Measurements from ENCODE around the gene TMEM253. TPM values are rescaled to one million over a fixed set of nuclear protein-coding genes. Genes with fewer than 3 reads are reported as not detected.

Gene TMEM253
- polyA plus RNA-seq, 1 of the 3 experiments (the other 2 are of a cell fraction) = 0.82 TPM

DNA sequence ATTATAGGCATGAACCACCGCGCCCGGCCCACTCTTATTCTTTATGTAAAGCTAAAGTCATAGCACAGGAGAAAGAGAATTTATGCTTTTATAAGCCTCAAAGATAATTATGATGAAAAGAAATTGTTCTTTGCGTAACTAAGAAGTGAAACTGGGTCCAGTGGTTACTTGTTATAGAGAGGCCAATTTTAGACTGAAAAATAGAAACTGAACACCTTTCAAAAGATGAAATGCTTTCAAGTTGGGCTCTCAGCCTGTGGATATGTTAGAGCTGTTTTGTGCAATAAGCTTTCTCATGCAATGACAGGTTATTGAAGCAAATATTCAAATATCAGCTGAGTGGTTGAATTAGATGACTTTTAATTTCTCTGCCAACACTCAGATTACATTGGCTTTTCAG lies 7.9 kb downstream of the TMEM253 start (continued):
- TF ChIP-seq, protein P1, sequence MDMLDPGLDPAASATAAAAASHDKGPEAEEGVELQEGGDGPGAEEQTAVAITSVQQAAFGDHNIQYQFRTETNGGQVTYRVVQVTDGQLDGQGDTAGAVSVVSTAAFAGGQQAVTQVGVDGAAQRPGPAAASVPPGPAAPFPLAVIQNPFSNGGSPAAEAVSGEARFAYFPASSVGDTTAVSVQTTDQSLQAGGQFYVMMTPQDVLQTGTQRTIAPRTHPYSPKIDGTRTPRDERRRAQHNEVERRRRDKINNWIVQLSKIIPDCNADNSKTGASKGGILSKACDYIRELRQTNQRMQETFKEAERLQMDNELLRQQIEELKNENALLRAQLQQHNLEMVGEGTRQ (IDR thresholded peaks at IDR 0.05; ENCODE audit: borderline replicate concordance, low read depth, low read length) = no peak
- TF ChIP-seq, protein P2, sequence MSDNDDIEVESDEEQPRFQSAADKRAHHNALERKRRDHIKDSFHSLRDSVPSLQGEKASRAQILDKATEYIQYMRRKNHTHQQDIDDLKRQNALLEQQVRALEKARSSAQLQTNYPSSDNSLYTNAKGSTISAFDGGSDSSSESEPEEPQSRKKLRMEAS (IDR thresholded peaks at IDR 0.05; ENCODE audit: low read depth) = no peak

DNA sequence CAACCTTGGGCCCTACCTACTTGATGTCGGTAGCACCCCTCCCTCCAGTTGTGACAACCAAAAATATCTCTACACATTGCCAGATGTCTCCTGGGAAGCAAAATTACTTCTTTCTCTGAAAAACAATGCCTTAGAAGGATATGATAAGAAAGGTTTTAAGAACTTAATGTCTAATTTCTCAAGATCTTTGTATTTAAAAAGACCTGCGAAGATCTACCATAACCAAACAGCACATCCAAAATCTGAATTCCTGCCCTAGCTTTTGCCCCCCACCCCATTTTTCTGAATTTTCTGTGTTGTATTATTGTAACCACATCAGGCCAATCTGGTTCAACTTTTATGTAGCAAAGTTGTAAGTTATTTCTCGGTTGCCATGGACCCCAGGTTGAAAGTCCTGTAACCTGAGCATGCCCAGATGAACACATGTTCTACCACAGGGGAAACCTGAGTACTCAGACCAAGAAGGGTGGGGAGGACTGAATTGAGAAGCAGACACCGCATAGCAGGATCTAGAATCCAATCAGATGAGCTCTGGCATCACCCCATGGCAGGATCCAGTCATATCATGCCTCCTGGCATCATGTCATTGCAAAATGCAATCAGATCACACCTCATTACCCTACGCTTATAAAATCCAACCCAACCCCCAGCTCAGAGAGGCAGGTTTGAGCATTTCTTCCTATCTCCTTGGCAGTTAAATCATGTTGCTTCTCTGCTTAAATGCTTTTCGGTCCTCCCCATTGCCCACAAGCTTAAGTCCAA lies 8.7 kb downstream of the TMEM253 start:
- 71% methylated on average over 6 of the region's 6 CpGs for WGBS (ENCODE audit: low lambda C conversion rate)
- peaks cover 5 to 18% of the 10 kb centered on the region in 2 experiments; a peak in 3 of 4 replicates for H3K4me1 ChIP-seq (ENCODE audit: control insufficient read depth in 1 of 2, insufficient read depth in 2 of 2, low read depth in 1 of 2, low read length in 1 of 2)
- no peak for DNase-seq
- peaks cover 6% of the 10 kb centered on the region for H3F3A ChIP-seq (replicated peaks; ENCODE audit: insufficient read depth)
- H3K4me3 ChIP-seq (ENCODE audit: low read depth in 2 of 2, low read length in 1 of 2) = no peak overlapping the region
- no peaks in the 10 kb centered on the region for H3K79me2 ChIP-seq (ENCODE audit: insufficient read depth)
- H3K9me3 ChIP-seq = no peaks in the 10 kb centered on the region
- no peak for TF ChIP-seq TCF12 (IDR thresholded peaks at IDR 0.05)
- TF ChIP-seq, protein P3, sequence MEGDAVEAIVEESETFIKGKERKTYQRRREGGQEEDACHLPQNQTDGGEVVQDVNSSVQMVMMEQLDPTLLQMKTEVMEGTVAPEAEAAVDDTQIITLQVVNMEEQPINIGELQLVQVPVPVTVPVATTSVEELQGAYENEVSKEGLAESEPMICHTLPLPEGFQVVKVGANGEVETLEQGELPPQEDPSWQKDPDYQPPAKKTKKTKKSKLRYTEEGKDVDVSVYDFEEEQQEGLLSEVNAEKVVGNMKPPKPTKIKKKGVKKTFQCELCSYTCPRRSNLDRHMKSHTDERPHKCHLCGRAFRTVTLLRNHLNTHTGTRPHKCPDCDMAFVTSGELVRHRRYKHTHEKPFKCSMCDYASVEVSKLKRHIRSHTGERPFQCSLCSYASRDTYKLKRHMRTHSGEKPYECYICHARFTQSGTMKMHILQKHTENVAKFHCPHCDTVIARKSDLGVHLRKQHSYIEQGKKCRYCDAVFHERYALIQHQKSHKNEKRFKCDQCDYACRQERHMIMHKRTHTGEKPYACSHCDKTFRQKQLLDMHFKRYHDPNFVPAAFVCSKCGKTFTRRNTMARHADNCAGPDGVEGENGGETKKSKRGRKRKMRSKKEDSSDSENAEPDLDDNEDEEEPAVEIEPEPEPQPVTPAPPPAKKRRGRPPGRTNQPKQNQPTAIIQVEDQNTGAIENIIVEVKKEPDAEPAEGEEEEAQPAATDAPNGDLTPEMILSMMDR (IDR thresholded peaks at IDR 0.05) = no peak
- no peak for TF ChIP-seq MEF2A (IDR thresholded peaks at IDR 0.05; ENCODE audit: borderline replicate concordance, low read depth)
- TF ChIP-seq, protein P4, sequence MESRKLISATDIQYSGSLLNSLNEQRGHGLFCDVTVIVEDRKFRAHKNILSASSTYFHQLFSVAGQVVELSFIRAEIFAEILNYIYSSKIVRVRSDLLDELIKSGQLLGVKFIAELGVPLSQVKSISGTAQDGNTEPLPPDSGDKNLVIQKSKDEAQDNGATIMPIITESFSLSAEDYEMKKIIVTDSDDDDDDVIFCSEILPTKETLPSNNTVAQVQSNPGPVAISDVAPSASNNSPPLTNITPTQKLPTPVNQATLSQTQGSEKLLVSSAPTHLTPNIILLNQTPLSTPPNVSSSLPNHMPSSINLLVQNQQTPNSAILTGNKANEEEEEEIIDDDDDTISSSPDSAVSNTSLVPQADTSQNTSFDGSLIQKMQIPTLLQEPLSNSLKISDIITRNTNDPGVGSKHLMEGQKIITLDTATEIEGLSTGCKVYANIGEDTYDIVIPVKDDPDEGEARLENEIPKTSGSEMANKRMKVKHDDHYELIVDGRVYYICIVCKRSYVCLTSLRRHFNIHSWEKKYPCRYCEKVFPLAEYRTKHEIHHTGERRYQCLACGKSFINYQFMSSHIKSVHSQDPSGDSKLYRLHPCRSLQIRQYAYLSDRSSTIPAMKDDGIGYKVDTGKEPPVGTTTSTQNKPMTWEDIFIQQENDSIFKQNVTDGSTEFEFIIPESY (IDR thresholded peaks at IDR 0.05; ENCODE audit: borderline replicate concordance, low read depth) = no peak
- TF ChIP-seq GABPA (IDR thresholded peaks at IDR 0.05; ENCODE audit: low read depth) = no peak
- TF ChIP-seq MXI1 (IDR thresholded peaks at IDR 0.05; ENCODE audit: low read depth, low read length) = no peak
- TF ChIP-seq, protein P1 (IDR thresholded peaks at IDR 0.05; ENCODE audit: borderline replicate concordance, low read depth, low read length) = no peak
- TF ChIP-seq, protein P2 (IDR thresholded peaks at IDR 0.05; ENCODE audit: low read depth) = no peak
- no peak for TF ChIP-seq NRF1 (IDR thresholded peaks at IDR 0.05; ENCODE audit: low read depth, low read length)
- no peak overlapping the region for H3K9ac ChIP-seq
- no peaks in the 10 kb centered on the region for H3K27me3 ChIP-seq (ENCODE audit: insufficient read depth)
- no peak overlapping the region for H3K27ac ChIP-seq (ENCODE audit: low read depth in 2 of 2, low read length in 1 of 2)
- H3K9me2 ChIP-seq = no peaks in the 10 kb centered on the region
- H3K4me2 ChIP-seq = no peak overlapping the region
- no peaks in the 10 kb centered on the region for H3K36me3 ChIP-seq (replicated peaks in 1 of 2; ENCODE audit: control insufficient read depth in 1 of 2, insufficient read depth in 2 of 2, low read length in 1 of 2)
- no peaks in the 10 kb centered on the region for H4K20me1 ChIP-seq (ENCODE audit: insufficient read depth)
- ChIA-PET POLR2A (no interaction called here), CTCF (interaction anchor here (1.1 to 20.5 kb wide), 10 partner anchors 8 to 138 kb away, joined by 3 to 555 read pairs (median 6); partner anchors contain the start of genes ARHGEF40 and NDRG2)
- no peak overlapping the region for H2AFZ ChIP-seq (ENCODE audit: low read depth)
